NT2/D1 (cell line): ENCODE measurements around the gene GIT1.

Experiments
- DNase-seq: peaks from one replicate; pipeline ENCODE4 v3.0.0-alpha.2; 2011; ENCODE audit warnings: low read depth, low spot score
- H3K27me3 ChIP-seq: 2 replicates; pipeline ENCODE4 v1.6.0; 2011; ENCODE audit warnings: mild to moderate bottlenecking; ENCODE audit not compliant: insufficient read length, insufficient read depth
- H3K36me3 ChIP-seq: 2 replicates; pipeline ENCODE4 v1.6.1; 2011; ENCODE audit warnings: mild to moderate bottlenecking, low read length, mixed read lengths; ENCODE audit not compliant: insufficient read depth, insufficient read length
- H3K4me1 ChIP-seq: 2 replicates; pipeline ENCODE4 v1.5.1; 2011; ENCODE audit not compliant: insufficient read depth, insufficient read length
- H3K4me3 ChIP-seq: 2 replicates; pipeline ENCODE4 v1.5.1; 2011; ENCODE audit warnings: low read depth; ENCODE audit not compliant: insufficient read length
- H3K9ac ChIP-seq: 2 replicates; pipeline ENCODE4 v1.6.0; 2011; ENCODE audit warnings: low read depth; ENCODE audit not compliant: insufficient read length
- H3K9me3 ChIP-seq: 2 replicates; pipeline ENCODE4 v1.5.1; 2011; ENCODE audit warnings: mild to moderate bottlenecking, low read length; ENCODE audit not compliant: insufficient read depth
- SUZ12 ChIP-seq: IDR thresholded peaks from 2 replicates; pipeline ENCODE4 v1.6.1; 2011; ENCODE audit not compliant: insufficient read length, insufficient read depth; ENCODE audit errors: extremely low read depth
- YY1 ChIP-seq: IDR thresholded peaks from 2 replicates; pipeline ENCODE4 v1.6.1; 2011; ENCODE audit not compliant: insufficient read length, insufficient read depth
- ZNF274 ChIP-seq: IDR thresholded peaks from 2 replicates; pipeline ENCODE4 v1.6.1; 2011; ENCODE audit warnings: mild to moderate bottlenecking, low read depth, low read length

Gene GIT1

GRCh38 chr17:29555840-29556239, 33.6 kb downstream of the GIT1 start:
- Histone ChIP-seq H3K9me3 (no peaks in the 10 kb centered on the region), H3K27me3 (no peaks in the 10 kb centered on the region), H3K36me3 (no peaks in the 10 kb centered on the region), H3K4me3 (no peak overlapping the region), H3K4me1 (no peaks in the 10 kb centered on the region), H3K9ac (no peak overlapping the region)
- no peak for TF ChIP-seq YY1
- TF ChIP-seq ZNF274 = no peak
- TF ChIP-seq SUZ12 = no peak
- no peak for DNase-seq

- no peak for DNase-seq
- no peak for TF ChIP-seq SUZ12
- TF ChIP-seq ZNF274 = no peak
- TF ChIP-seq YY1 = no peak
- Histone ChIP-seq H3K4me1 (no peaks in the 10 kb centered on the region), H3K9ac (no peak overlapping the region), H3K27me3 (no peaks in the 10 kb centered on the region), H3K9me3 (no peaks in the 10 kb centered on the region), H3K36me3 (no peaks in the 10 kb centered on the region), H3K4me3 (no peak overlapping the region)
Observed at GRCh38 chr17:29549177-29549923, 40.1 kb downstream of the GIT1 start.

- peaks cover 19% of the 10 kb centered on the region for H3K36me3 ChIP-seq
- no peaks in the 10 kb centered on the region for H3K27me3 ChIP-seq
- no peak overlapping the region for H3K9ac ChIP-seq
- no peak for DNase-seq
- TF ChIP-seq ZNF274 (no peak), SUZ12 (no peak), YY1 (no peak)
- H3K4me3 ChIP-seq = no peak overlapping the region
- no peaks in the 10 kb centered on the region for H3K9me3 ChIP-seq
- H3K4me1 ChIP-seq = no peaks in the 10 kb centered on the region
Observed at GRCh38 chr17:29546830-29547229, 42.6 kb downstream of the GIT1 start.

- Histone ChIP-seq H3K4me1 (no peaks in the 10 kb centered on the region), H3K27me3 (no peaks in the 10 kb centered on the region), H3K4me3 (no peak overlapping the region), H3K36me3 (peaks cover 25% of the 10 kb centered on the region), H3K9ac (no peak overlapping the region), H3K9me3 (no peaks in the 10 kb centered on the region)
- TF ChIP-seq YY1 (no peak), SUZ12 (no peak), ZNF274 (no peak)
- DNase-seq = no peak
Observed at GRCh38 chr17:29546085-29546484, 43.4 kb downstream of the GIT1 start.

- no peaks in the 10 kb centered on the region for H3K4me1 ChIP-seq
- H3K9ac ChIP-seq = no peak overlapping the region
- TF ChIP-seq YY1 = no peak
- no peak for TF ChIP-seq SUZ12
- no peak for TF ChIP-seq ZNF274
- no peak overlapping the region for H3K4me3 ChIP-seq
- peaks cover 25% of the 10 kb centered on the region for H3K36me3 ChIP-seq
- no peak for DNase-seq
- H3K27me3 ChIP-seq = no peaks in the 10 kb centered on the region
- no peaks in the 10 kb centered on the region for H3K9me3 ChIP-seq
Observed at GRCh38 chr17:29544066-29544465, 45.4 kb downstream of the GIT1 start.

GRCh38 chr17:29533976-29534375, 55.5 kb downstream of the GIT1 start:
- Histone ChIP-seq H3K9me3 (no peaks in the 10 kb centered on the region; the same call in 1 of the 2 replicates), H3K36me3 (peaks cover 32% of the 10 kb centered on the region), H3K4me1 (no peaks in the 10 kb centered on the region), H3K4me3 (no peak overlapping the region), H3K27me3 (no peaks in the 10 kb centered on the region), H3K9ac (no peak overlapping the region)
- TF ChIP-seq ZNF274 (no peak), SUZ12 (no peak), YY1 (no peak)
- no peak for DNase-seq

GRCh38 chr17:29526322-29526721, 63.1 kb downstream of the GIT1 start:
- Histone ChIP-seq H3K9ac (no peak overlapping the region), H3K4me3 (no peak overlapping the region), H3K4me1 (no peaks in the 10 kb centered on the region), H3K36me3 (peaks cover 27% of the 10 kb centered on the region), H3K27me3 (no peaks in the 10 kb centered on the region), H3K9me3 (no peaks in the 10 kb centered on the region)
- no peak for TF ChIP-seq ZNF274
- no peak for TF ChIP-seq YY1
- no peak for TF ChIP-seq SUZ12
- DNase-seq = no peak

GRCh38 chr17:29524692-29525091, 64.8 kb downstream of the GIT1 start:
- H3K4me3 ChIP-seq = no peak overlapping the region
- TF ChIP-seq ZNF274 = no peak
- TF ChIP-seq SUZ12 = no peak
- TF ChIP-seq YY1 = no peak
- no peaks in the 10 kb centered on the region for H3K27me3 ChIP-seq
- H3K9me3 ChIP-seq = no peaks in the 10 kb centered on the region
- peaks cover 19% of the 10 kb centered on the region for H3K36me3 ChIP-seq
- H3K9ac ChIP-seq = no peak overlapping the region
- no peaks in the 10 kb centered on the region for H3K4me1 ChIP-seq
- DNase-seq = no peak
